GM19328 (cell line): ENCODE measurements around the gene CETP.

Experiments used
- ATAC-seq: cut with Tn5 transposase; IDR thresholded peaks from one replicate; pipeline ENCODE4 v1.9.1; 2021; ENCODE audit warnings: mild to moderate bottlenecking, moderate library complexity; ENCODE audit not compliant: unreplicated experiment

CETP gene

DNA sequence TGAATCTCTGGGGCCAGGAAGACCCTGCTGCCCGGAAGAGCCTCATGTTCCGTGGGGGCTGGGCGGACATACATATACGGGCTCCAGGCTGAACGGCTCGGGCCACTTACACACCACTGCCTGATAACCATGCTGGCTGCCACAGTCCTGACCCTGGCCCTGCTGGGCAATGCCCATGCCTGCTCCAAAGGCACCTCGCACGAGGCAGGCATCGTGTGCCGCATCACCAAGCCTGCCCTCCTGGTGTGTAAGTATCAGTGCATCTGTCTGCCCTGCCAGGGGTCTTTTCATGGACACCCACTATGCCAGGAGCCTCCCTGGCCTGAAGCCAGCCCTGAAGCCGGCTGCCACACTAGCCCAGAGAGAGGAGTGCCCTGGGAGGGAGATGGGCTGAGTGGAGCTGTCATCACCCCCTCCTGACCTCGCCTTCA is at the start of gene CETP:
Gene CETP, plus strand, starts transcription at position 100 of the 431 bp plus-strand sequence. Its CDS starts 30 bp downstream, at position 130.
- no peak for ATAC-seq

DNA sequence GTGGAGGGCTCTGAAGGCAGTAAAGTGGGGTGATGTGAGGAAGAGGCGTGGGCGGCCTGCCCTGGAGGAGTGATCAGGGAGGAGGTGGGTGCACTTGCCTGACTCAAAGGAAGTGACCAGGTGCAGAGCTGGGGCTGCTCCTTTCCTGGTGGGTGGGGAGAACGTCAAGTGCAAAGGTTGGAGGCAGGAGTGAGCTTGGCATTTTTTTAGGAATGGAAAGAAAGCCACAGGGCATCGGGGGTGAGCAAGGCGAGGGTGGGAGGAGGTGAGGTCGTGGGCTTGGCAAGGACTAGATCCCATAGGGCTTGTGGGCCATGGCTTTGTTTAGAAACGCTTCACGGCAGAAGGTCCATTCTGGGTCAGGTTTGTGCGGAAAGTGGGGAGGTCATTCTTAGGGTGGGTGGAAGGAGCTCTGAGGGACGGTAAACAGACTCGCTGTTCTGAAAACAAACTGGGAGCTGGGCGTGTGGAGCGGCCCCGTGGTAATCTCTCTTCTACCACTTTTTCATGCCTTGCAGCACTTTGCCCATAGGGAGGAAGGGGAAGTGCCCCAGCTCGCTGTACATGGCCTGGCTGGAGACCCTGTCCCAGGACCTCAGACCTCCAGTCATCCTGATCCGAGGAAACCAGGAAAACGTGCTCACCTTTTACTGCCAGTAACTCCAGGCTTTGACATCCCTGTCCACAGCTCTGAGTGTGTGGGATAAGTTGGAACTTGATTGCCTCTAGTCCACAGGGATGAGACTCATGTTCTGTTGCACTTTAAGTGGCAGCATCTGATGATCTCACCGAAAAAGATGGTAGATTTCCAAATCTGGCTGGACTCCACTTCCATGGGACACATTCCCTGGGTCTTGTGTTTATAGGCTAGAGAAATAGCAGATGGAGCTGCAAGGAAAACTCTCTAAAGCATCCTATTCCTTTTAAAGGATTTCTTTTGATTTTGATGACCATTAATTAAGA is 48.7 kb upstream of the CETP start:
- no peak for ATAC-seq

GRCh38 chr16:56914896-56915295 is 46.9 kb upstream of the CETP start:
- ATAC-seq = no peak

DNA sequence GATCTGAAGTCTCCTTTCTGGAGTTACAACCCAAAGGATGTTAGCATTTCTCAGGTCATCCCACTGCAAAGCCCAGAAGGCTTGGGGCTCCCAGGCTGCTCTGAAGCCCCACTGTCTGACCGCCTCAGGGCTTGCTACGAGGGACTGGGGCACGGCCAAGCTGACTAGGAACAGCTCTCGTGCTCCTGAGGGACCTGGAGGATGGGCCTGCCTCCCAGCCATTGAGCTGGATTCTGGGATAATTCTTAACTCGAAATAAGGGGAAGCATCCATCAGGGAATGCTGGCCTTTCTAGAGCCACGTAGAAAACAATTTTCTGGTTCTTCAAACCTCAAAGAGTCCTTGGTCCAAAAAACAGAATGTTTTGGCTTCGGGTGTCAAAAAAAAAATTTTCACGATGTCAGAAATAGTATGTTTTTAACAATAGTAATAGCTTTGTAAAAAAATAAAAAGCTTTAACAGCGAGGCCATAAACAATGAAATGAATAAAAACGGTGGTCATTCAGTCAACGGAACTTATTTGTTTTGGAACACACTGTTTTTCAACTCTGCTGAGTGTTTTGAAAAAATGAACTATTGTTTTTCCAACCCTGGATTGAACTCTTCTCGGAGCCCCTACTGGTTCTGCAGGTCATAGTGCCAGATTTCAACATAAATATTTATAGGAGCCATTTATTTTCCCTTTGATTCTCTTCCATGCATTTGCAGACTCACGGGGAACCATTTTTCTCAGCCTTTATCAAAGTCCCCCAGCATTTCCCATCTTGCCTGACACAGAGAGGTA is 46.2 kb upstream of the CETP start:
- no peak for ATAC-seq

DNA sequence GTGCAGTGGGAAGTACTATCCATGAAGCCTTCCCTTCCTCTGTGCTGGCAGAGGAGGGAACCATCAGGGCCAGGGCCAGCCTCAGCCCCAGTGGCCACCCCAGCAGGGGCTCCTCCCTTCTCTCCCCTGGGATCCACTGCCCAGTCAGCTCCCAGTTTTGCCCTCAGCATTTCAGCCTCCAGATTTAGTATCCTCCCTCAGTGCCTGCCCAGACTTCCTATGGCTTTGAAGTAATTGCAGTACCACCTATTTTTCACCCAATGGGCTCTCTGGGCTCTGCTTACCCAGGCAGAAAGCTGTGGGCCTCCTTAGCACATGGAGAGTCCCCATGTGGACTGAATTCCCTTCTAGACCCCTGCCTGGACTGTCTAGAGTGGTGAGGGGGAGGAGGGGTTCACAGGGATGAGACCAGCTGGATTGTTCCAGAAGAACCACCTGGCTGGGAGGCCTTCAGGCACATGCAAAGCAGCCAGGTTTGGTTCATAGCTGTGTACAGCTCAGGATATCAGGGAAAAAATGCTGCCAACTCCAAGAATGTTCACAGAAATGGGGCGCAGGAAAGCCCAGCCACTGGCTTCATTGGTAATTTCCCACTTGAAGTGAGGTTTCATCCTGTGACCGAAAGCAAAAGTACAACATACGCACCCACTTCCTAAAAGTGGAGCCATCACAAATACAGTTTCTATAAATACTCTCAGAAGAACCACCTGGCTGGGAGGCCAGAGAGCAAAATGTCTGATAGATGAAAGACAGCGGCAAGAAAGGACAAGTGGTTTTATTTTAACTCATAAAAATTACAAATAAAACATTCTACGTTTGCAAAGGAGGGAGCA is 45.0 kb upstream of the CETP start:
- ATAC-seq = peak; percentile 70

DNA sequence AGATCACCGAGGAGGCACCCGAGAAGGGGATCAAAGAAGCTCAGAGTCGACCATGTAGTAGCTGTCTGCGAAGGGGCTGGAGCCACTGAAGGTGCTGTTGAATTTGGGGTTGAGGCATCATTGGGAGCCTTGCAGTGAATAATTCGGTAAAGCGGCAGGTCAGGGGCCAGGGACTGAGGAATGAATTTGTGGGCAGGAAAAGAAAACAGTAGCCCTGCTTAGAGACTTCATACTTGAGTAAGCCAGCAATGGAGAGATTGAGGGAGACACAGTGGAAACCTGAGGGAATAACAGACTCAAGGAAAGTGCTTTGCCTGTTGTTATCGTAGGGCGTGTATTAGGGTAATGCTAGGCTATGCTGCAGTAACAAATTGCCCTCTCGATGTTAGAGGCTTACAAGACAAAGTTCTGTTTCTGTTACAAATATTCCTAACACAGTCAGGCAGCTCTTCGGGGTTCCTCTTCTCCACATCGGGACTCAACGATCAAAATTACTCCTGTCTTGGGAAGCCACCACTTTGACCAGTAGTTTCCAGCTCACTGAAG is 43.2 kb upstream of the CETP start:
- no peak for ATAC-seq

DNA sequence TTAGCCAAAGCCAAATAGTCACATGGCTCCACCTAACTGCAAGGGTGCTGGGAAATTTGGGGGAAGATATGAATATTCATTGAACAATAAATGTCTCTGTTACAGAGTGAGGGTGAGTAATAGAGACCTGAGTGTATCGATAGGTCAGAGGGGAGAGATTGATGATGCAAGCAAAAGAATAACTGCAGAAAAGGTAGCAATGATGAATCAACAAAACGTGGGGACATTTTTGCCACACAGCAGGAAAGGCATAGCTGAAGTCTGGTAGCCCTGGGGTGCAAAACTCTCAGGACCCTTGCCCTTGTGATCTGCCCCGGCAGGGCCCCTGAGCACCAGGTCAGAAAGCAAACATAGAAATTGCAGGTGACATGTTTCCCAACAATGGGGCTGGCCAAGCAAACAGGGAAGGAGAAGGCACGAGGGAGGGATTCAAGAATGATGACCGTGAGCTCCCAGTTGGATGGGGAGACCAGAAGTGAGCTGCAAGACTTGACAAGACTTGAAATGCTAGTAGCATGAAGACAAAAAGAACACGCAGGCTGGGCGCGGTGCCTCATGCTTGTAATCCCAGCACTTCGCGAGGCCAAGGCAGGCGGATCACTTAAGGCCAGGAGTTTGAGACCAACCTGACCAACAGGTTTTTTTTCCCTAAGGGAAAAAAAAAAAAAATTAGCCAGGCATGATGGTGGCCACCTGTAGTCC is 42.5 kb upstream of the CETP start:
- ATAC-seq = no peak

- no peak for ATAC-seq
These were observed 40.2 kb upstream of the CETP start for GRCh38 chr16:56921571-56921970.

- no peak for ATAC-seq
These were observed 38.2 kb upstream of the CETP start for GRCh38 chr16:56923481-56924091.

DNA sequence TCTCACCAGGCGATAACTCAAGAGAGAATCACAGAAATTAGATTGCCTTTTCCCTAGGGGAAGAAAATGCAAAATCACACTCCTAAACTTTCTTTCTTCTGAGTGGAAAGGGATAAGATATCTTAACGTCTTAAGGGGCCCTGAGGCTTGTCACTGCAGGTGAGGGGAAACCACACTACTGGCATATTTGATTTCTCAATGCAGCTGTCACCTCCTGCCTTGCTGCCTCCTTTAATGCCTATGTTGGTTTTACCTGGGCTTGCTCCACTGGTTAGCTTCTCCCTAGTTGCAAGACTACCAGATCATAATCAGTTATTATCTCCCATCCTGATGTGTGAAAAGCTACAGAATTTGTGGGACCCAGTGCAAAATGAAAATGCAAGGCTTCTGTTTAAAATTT is 34.3 kb upstream of the CETP start:
- no peak for ATAC-seq

DNA sequence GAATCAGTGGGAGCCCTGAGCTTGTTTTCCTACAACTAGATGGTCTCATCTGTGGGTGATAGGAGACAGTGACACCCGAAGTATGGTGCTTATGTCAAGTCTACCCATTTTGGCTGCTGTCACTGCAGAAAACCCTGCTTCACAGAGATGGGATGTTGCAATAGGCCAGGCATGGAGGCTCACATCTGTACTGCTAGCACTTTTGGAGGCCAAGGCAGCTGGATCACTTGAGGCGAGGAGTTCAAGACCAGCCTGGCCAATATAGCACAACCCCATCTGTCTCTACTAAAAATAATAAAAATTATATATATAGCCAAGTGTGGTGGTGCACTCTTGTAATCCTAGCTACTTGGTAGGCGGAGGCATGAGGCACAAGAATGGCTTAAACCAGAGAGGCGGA is 32.1 kb upstream of the CETP start:
- ATAC-seq = no peak

DNA sequence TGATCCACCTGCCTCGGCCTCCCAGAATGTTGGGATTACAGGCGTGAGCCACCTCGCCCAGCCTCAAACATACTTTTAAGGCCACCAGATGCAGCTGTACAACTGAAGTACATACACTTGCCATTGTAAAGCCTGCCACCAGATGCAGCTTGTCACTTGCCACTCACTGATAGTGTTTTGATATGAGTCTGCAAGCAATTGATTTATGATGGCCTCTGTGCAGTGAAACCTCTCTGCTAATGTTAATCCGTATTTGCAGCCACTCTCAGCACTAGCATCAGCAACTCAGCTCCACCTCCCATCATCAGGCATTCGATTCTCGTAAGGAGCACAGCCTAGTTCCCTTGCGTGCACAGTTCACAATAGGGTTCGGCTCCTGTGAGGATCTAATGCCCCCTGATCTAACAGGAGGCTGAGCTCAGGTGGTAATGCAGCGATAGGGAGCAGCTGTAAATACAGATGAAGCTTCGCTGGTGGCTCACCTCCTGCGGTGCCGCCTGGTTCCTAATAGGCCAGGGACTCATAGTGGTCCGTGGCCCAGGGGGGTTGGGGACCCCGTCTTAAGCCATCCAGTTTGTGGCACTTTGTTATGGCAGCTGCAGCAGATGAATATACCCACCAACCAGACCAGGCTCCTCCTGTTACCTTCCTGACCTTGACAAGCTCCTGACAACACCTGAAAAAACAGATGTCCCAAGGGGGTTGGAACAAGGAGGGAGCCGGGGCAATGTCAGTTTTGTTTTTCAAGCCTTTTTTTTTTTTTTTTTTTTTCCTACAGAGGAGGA is 31.1 kb upstream of the CETP start:
- no peak for ATAC-seq

DNA sequence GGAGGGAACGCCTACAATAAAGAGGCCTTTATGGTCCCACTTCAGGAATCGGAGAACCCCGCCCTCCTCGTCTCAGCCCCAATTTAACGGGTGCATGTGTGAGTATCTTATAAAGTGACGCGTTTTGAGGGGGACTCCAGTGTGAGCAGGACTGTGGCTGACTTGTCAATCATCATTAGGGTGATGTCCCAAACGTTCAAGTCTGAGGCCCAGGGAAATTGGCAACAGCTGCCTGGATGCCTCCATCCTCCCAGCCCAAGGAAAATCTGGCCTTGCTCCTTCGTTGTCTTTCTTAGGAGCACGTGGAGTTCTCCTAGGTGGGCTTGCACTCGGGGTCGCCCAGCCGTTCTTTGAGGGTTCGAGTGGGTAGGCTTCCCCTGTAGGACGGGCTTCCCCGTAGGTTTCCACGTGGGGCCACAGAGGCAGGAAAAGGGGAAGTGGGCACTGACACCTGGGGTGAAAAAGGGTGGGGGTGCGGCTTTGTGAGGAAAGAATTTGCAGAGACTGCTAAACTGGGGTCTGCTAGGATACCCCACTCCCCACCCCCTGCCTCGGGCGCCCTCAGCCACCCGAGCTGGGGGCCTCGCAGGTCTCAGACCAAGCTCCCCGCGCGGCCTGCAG is 30.4 kb upstream of the CETP start:
- ATAC-seq = peak; percentile 27

- ATAC-seq = peak; percentile 90
These were observed 29.6 kb upstream of the CETP start, which contains the start of gene HERPUD1 for GRCh38 chr16:56931892-56932720. Gene HERPUD1 (plus strand): TSS chr16:56932142. CDS start chr16:56932245, 103 bp downstream.

DNA sequence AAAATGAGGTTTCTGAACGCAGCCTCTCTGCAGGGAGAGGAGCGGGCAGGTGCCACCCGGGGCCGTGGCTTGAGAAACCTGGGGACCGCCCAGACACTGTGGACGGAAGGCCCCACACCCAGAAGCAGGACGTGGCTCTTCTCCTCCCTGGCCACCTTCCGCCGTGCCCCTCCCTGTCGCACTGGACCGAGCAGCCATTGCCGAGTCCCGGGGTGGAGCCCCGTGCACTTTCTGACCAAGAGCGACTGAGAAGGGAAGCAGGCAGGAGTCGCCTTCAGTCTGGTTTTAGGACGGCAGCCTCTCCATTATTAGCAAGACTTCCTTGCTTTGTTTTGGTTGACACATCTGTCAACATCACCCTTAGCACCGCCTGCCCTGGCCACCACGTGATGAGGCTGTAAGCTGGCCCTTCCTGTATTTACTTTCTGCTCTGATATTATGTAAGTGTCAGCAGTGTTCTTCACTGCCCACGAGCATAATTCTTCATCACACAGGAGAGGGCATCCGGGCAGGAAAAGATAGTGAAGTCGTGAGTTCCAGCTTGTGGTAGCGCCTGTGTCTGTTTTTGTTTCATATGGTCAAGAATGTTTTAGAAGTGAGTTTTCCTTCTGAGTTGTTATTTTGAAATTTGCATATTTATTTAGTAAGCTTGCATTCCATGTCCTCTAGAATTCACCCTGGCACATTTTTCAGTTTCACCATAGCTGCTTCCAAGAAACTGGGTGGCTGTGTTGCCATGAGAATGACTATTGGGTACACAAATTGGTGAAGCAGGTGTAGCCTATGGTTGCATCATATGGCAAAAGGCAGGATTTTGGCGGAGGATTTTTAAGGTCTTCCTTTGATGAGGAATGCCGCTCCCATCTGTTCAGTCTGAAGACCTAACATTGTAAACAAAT is 28.8 kb upstream of the CETP start:
- ATAC-seq = no peak

- ATAC-seq = no peak
These were observed 27.7 kb upstream of the CETP start for GRCh38 chr16:56933828-56934598.
